RWPE2 (cell line): ENCODE data around the gene DNAJC10.

Experiments
- ATAC-seq: fragments of 200-7000 bp; cut with Tn5 transposase; 3 replicates; pipeline ENCODE4 v1.9.1; 2021; ENCODE audit warnings: low read depth
- DNase-seq: peaks from one replicate; pipeline ENCODE4 v3.0.0-alpha.2; 2020; ENCODE audit warnings: low spot score
- H3K27ac ChIP-seq: fragments of 450-650 bp; 2 replicates; pipeline ENCODE4 v1.5.1; 2017; ENCODE audit warnings: mild to moderate bottlenecking; ENCODE audit not compliant: poor library complexity, severe bottlenecking
- H3K27me3 ChIP-seq: fragments of 250-450 bp; sonication (Bioruptor Pico); 2 replicates; pipeline ENCODE4 v1.5.1; 2021; ENCODE audit warnings: mild to moderate bottlenecking, moderate library complexity; ENCODE audit not compliant: insufficient read depth, poor library complexity, severe bottlenecking
- H3K36me3 ChIP-seq: fragments of 250-450 bp; sonication (Bioruptor Pico); 2 replicates; pipeline ENCODE4 v1.5.1; 2020; ENCODE audit warnings: low read depth, mild to moderate bottlenecking, moderate library complexity
- H3K4me1 ChIP-seq: fragments of 250-450 bp; sonication (Bioruptor Pico); 2 replicates; pipeline ENCODE4 v1.5.1; 2021; ENCODE audit warnings: mild to moderate bottlenecking, moderate library complexity; ENCODE audit not compliant: insufficient read depth, poor library complexity, severe bottlenecking
- H3K4me3 ChIP-seq: fragments of 250-450 bp; sonication (Bioruptor Pico); 2 replicates; pipeline ENCODE4 v1.5.1; 2021; ENCODE audit warnings: mild to moderate bottlenecking, moderate library complexity; ENCODE audit not compliant: severe bottlenecking
- H3K9me3 ChIP-seq: fragments of 250-450 bp; sonication (Bioruptor Pico); 2 replicates; pipeline ENCODE4 v1.5.1; 2021; ENCODE audit warnings: mild to moderate bottlenecking, moderate library complexity; ENCODE audit not compliant: severe bottlenecking
- CTCF ChIP-seq: fragments of 450-650 bp; IDR thresholded peaks from one replicate; pipeline ENCODE4 v1.5.1; 2017; ENCODE audit warnings: mild to moderate bottlenecking, moderate library complexity; ENCODE audit not compliant: poor library complexity, severe bottlenecking

Gene DNAJC10

GRCh38 chr2:182715892-182716649 is at the start of gene DNAJC10:
DNAJC10 (plus strand) TSS chr2:182716257; CDS start chr2:182718087, 1,830 bp downstream.
- H3K4me1 ChIP-seq, result peaks cover 21% of the 10 kb centered on the region
- ATAC-seq, result peak; percentile 93
- H3K27me3 ChIP-seq, result no peaks in the 10 kb centered on the region
- H3K4me3 ChIP-seq, result peak within 1 kb of the TSS; percentile 62
- peaks cover 32% of the 10 kb centered on the region for H3K36me3 ChIP-seq
- DNase-seq, result peak; percentile 89
- no peaks in the 10 kb centered on the region for H3K9me3 ChIP-seq
- no peak for TF ChIP-seq CTCF
- peak within 1 kb of the TSS; percentile 63 for H3K27ac ChIP-seq

- Histone ChIP-seq H3K9me3 (no peaks in the 10 kb centered on the region), H3K36me3 (no peaks in the 10 kb centered on the region), H3K4me1 (no peaks in the 10 kb centered on the region), H3K27ac (no peak overlapping the region), H3K27me3 (no peaks in the 10 kb centered on the region), H3K4me3 (no peak overlapping the region)
- peak; percentile 65 for TF ChIP-seq CTCF
- DNase-seq (no peak), ATAC-seq (peak; percentile 58; the same call in 2 of the 3 replicates)
Measured at GRCh38 chr2:182666674-182667314, 49.3 kb upstream of the DNAJC10 start.

GRCh38 chr2:182667315-182667695 is 48.8 kb upstream of the DNAJC10 start:
- no peak for TF ChIP-seq CTCF
- Histone ChIP-seq H3K27me3 (no peaks in the 10 kb centered on the region), H3K9me3 (no peaks in the 10 kb centered on the region), H3K27ac (no peak overlapping the region), H3K36me3 (no peaks in the 10 kb centered on the region), H3K4me1 (no peaks in the 10 kb centered on the region), H3K4me3 (no peak overlapping the region)
- DNase-seq, result no peak
- ATAC-seq, result no peak

GRCh38 chr2:182668671-182669070 is 47.4 kb upstream of the DNAJC10 start:
- Histone ChIP-seq H3K4me1 (no peaks in the 10 kb centered on the region), H3K9me3 (no peaks in the 10 kb centered on the region), H3K27me3 (no peaks in the 10 kb centered on the region), H3K4me3 (no peak overlapping the region), H3K27ac (no peak overlapping the region), H3K36me3 (no peaks in the 10 kb centered on the region)
- ATAC-seq, result peak; percentile 32; the same call in 2 of the 3 replicates
- no peak for TF ChIP-seq CTCF
- no peak for DNase-seq
